ENCODE measurements around the gene RABL6.
A peak's percentile ranks its signal among the peaks of the same experiment; 100 is the strongest.
"Not testable (repeated sequence)": the region's sequence is repeated elsewhere in the genome, so short reads cannot be mapped to it uniquely, and the experiment has no call there.

The RABL6 gene

GRCh38 chr9:136796775-136797347 is 10.9 kb upstream of the RABL6 start:
- not testable (repeated sequence) for DNase-seq

- no peak for DNase-seq
Observed at GRCh38 chr9:136798708-136799078, 9.1 kb upstream of the RABL6 start.

- no peak for DNase-seq
Observed at GRCh38 chr9:136799079-136799853, 8.5 kb upstream of the RABL6 start.

GRCh38 chr9:136799854-136800657 is 7.7 kb upstream of the RABL6 start:
- peak; percentile 62 for DNase-seq

- DNase-seq, result no peak
Observed at GRCh38 chr9:136802321-136802720, 5.4 kb upstream of the RABL6 start.

- not testable (repeated sequence) for DNase-seq
Observed at GRCh38 chr9:136803009-136803550, 4.7 kb upstream of the RABL6 start.

GRCh38 chr9:136803551-136804508 is 3.9 kb upstream of the RABL6 start:
- no peak for DNase-seq

- no peak for DNase-seq
Observed at GRCh38 chr9:136804509-136805206, 3.1 kb upstream of the RABL6 start.

- no peak for DNase-seq
Observed at GRCh38 chr9:136805207-136805740, 2.5 kb upstream of the RABL6 start.

GRCh38 chr9:136806067-136806466 is 1.7 kb upstream of the RABL6 start:
- DNase-seq, result no peak

- no peak for DNase-seq
Observed at GRCh38 chr9:136806631-136807201, 1.0 kb upstream of the RABL6 start.

- DNase-seq, result no peak
Observed at GRCh38 chr9:136808075-136808805, 492 bp downstream of the RABL6 start.

GRCh38 chr9:136808806-136809158 is 1.0 kb downstream of the RABL6 start:
- DNase-seq, result peak; percentile 18

- DNase-seq, result no peak
Observed at GRCh38 chr9:136814725-136815421, 7.1 kb downstream of the RABL6 start.

- no peak for DNase-seq
Observed at GRCh38 chr9:136815422-136815782, 7.7 kb downstream of the RABL6 start.

GRCh38 chr9:136820971-136821825 is 13.4 kb downstream of the RABL6 start:
- DNase-seq, result peak; percentile 20

- no peak for DNase-seq
Observed at GRCh38 chr9:136821826-136822544, 14.2 kb downstream of the RABL6 start.

All from suppressor macrophage treated with lipopolysaccharide for 4 hours (primary cell).